Measurements from ENCODE around the gene CAMTA2. TPM values are rescaled to one million over a fixed set of nuclear protein-coding genes. Genes with fewer than 3 reads are reported as not detected.

CAMTA2 gene
- polyA plus RNA-seq, 2 of the 4 experiments (the other 2 are of a cell fraction), result 12.4 to 30.3 TPM

DNA sequence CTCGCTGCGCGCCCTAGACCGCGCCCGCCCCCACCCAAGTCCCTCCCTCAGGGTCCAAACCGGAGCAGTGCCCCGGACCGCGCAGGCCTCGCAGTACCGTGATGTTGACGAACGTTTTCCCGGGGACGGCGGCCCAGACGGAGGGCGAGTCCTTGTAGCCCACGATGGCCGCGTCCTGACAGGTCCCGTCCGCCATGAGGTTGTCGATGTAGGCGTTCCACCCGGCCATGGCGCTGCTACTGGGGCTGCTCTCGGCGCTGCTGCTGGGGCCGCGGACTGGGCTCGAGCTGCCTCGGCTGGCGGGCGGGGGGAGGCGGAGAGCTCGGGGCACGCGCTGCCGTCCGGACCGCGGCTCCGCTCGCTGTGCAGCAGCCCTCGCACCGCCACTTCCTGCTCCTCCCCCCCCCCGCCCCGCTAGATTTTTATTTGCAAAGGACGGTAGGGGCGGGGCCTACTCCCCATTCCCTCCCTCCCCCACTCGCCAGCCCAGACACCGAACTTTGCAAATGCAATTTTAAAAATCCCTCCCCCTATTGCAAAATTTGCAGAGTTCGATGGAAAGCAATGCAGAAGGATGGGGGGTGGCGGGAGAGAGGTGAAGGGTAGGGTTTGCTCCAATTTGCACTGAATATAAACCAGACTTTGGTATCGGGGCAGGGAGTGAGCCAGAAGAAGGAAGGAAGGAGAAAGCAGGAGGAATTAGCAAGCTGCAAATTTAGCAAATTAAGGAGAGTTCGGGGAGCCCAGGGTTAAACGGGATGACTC, 39.1 kb downstream of the CAMTA2 start, which contains the start of gene PFN1:
Gene PFN1, minus strand, starts transcription at position 365 of the 765 bp plus-strand sequence. Its CDS starts 136 bp downstream, at position 229.
- H3K9me3 ChIP-seq, result no peaks in the 10 kb centered on the region
- peaks cover 54% of the 10 kb centered on the region for H3K4me1 ChIP-seq
- FAIRE-seq (no peak), DNase-seq (ENCODE audit: low read depth in 1 of 2, low spot score in 1 of 2) (peak; percentile 90 to 95), ATAC-seq (peak; percentile 28 to 44)
- ChIA-PET POLR2A (interaction anchor here (0.9 to 5.3 kb wide), 8 partner anchors 8 to 238 kb away, joined by 3 to 68 read pairs (median 6); partner anchors contain the start of genes ARRB2, INCA1, KIF1C and RNF167), CTCF (interaction anchor here (0.6 to 1.9 kb wide), 5 partner anchors 16 to 39 kb away, joined by 3 to 7 read pairs (median 3); partner anchors contain the start of genes CAMTA2 and SPAG7)
- H3K4me2 ChIP-seq, result peak within 1 kb of the TSS; percentile 99
- peak within 1 kb of the TSS; percentile 99 for H3K27ac ChIP-seq
- WGBS (ENCODE audit: missing lambda C conversion rate), result under 1% methylated on average over 47 of the region's 59 CpGs
- H3K4me3 ChIP-seq, result peak within 1 kb of the TSS; percentile 98
- TF ChIP-seq RCOR1 (IDR thresholded peaks at IDR 0.05; ENCODE audit: low read depth, low read length), result no peak
- TF ChIP-seq ZNF302 (CRISPR knock-in tag; IDR thresholded peaks at IDR 0.05), result no peak
- TF ChIP-seq, protein P1, sequence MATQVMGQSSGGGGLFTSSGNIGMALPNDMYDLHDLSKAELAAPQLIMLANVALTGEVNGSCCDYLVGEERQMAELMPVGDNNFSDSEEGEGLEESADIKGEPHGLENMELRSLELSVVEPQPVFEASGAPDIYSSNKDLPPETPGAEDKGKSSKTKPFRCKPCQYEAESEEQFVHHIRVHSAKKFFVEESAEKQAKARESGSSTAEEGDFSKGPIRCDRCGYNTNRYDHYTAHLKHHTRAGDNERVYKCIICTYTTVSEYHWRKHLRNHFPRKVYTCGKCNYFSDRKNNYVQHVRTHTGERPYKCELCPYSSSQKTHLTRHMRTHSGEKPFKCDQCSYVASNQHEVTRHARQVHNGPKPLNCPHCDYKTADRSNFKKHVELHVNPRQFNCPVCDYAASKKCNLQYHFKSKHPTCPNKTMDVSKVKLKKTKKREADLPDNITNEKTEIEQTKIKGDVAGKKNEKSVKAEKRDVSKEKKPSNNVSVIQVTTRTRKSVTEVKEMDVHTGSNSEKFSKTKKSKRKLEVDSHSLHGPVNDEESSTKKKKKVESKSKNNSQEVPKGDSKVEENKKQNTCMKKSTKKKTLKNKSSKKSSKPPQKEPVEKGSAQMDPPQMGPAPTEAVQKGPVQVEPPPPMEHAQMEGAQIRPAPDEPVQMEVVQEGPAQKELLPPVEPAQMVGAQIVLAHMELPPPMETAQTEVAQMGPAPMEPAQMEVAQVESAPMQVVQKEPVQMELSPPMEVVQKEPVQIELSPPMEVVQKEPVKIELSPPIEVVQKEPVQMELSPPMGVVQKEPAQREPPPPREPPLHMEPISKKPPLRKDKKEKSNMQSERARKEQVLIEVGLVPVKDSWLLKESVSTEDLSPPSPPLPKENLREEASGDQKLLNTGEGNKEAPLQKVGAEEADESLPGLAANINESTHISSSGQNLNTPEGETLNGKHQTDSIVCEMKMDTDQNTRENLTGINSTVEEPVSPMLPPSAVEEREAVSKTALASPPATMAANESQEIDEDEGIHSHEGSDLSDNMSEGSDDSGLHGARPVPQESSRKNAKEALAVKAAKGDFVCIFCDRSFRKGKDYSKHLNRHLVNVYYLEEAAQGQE (IDR thresholded peaks at IDR 0.05), result no peak
- TF ChIP-seq TFCP2L1 (CRISPR knock-in tag; IDR thresholded peaks at IDR 0.05), result no peak; the same call in 1 of the 2 replicates
- no peak for TF ChIP-seq NPAS2 (CRISPR knock-in tag; IDR thresholded peaks at IDR 0.05; ENCODE audit: borderline replicate concordance)
- TF ChIP-seq CHD4 (IDR thresholded peaks at IDR 0.05; ENCODE audit: borderline replicate concordance), result no peak
- TF ChIP-seq MAFK (IDR thresholded peaks at IDR 0.05; ENCODE audit: partially characterized antibody), result no peak
- no peak for TF ChIP-seq ZSCAN20 (CRISPR knock-in tag; IDR thresholded peaks at IDR 0.05)
- TF ChIP-seq BHLHE40 (IDR thresholded peaks at IDR 0.05; ENCODE audit: low read depth, low read length), result no peak
- no peak for TF ChIP-seq NR3C1 (IDR thresholded peaks at IDR 0.05)
- no peak for TF ChIP-seq SMC3 (IDR thresholded peaks at IDR 0.05)
- TF ChIP-seq ZFP36 (IDR thresholded peaks at IDR 0.05; ENCODE audit: borderline replicate concordance, partially characterized antibody), result no peak
- no peak for TF ChIP-seq TP53 (CRISPR knock-in tag; IDR thresholded peaks at IDR 0.05)
- TF ChIP-seq RARB (CRISPR knock-in tag; IDR thresholded peaks at IDR 0.05), result no peak
- TF ChIP-seq FOXS1 (CRISPR knock-in tag; IDR thresholded peaks at IDR 0.05), result no peak
- TF ChIP-seq, protein P2, sequence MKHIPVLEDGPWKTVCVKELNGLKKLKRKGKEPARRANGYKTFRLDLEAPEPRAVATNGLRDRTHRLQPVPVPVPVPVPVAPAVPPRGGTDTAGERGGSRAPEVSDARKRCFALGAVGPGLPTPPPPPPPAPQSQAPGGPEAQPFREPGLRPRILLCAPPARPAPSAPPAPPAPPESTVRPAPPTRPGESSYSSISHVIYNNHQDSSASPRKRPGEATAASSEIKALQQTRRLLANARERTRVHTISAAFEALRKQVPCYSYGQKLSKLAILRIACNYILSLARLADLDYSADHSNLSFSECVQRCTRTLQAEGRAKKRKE (CRISPR knock-in tag; IDR thresholded peaks at IDR 0.05; ENCODE audit: low read depth), result no peak
- peak; percentile 85 for TF ChIP-seq MYC (IDR thresholded peaks at IDR 0.05; ENCODE audit: borderline replicate concordance, low read length)
- TF ChIP-seq, protein P3, sequence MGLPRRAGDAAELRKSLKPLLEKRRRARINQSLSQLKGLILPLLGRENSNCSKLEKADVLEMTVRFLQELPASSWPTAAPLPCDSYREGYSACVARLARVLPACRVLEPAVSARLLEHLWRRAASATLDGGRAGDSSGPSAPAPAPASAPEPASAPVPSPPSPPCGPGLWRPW (IDR thresholded peaks at IDR 0.05), result peak; percentile 47; the same call in 1 of the 2 replicates
- TF ChIP-seq POLR2AphosphoS2 (conservative IDR thresholded peaks at IDR 0.05; ENCODE audit: low read length), result no peak
- no peak for TF ChIP-seq RAD21 (conservative IDR thresholded peaks at IDR 0.05 in 1 of 2, IDR thresholded peaks at IDR 0.05 in 1 of 2)
- TF ChIP-seq, protein P4, sequence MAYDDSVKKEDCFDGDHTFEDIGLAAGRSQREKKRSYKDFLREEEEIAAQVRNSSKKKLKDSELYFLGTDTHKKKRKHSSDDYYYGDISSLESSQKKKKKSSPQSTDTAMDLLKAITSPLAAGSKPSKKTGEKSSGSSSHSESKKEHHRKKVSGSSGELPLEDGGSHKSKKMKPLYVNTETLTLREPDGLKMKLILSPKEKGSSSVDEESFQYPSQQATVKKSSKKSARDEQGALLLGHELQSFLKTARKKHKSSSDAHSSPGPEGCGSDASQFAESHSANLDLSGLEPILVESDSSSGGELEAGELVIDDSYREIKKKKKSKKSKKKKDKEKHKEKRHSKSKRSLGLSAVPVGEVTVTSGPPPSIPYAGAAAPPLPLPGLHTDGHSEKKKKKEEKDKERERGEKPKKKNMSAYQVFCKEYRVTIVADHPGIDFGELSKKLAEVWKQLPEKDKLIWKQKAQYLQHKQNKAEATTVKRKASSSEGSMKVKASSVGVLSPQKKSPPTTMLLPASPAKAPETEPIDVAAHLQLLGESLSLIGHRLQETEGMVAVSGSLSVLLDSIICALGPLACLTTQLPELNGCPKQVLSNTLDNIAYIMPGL (CRISPR knock-in tag; IDR thresholded peaks at IDR 0.05; ENCODE audit: borderline replicate concordance), result no peak
- TF ChIP-seq PHF8 (IDR thresholded peaks at IDR 0.05; ENCODE audit: borderline replicate concordance, low read depth), result peak; percentile 95
- TF ChIP-seq, protein P5, sequence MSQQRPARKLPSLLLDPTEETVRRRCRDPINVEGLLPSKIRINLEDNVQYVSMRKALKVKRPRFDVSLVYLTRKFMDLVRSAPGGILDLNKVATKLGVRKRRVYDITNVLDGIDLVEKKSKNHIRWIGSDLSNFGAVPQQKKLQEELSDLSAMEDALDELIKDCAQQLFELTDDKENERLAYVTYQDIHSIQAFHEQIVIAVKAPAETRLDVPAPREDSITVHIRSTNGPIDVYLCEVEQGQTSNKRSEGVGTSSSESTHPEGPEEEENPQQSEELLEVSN (IDR thresholded peaks at IDR 0.05; ENCODE audit: borderline replicate concordance, low read depth), result peak; percentile 25; the same call in 1 of the 2 replicates
- TF ChIP-seq HOXA7 (CRISPR knock-in tag; IDR thresholded peaks at IDR 0.05), result no peak
- TF ChIP-seq KDM1A (IDR thresholded peaks at IDR 0.05; ENCODE audit: low read depth), result peak; percentile 45; the same call in 1 of the 2 replicates
- TF ChIP-seq CHD2 (IDR thresholded peaks at IDR 0.05; ENCODE audit: low read length, partially characterized antibody), result peak; percentile 52
- no peak for TF ChIP-seq HDAC2 (IDR thresholded peaks at IDR 0.05)
- no peak for TF ChIP-seq KDM5A (IDR thresholded peaks at IDR 0.05)
- no peak for TF ChIP-seq EP300 (IDR thresholded peaks at IDR 0.05)
- TF ChIP-seq, protein P6, sequence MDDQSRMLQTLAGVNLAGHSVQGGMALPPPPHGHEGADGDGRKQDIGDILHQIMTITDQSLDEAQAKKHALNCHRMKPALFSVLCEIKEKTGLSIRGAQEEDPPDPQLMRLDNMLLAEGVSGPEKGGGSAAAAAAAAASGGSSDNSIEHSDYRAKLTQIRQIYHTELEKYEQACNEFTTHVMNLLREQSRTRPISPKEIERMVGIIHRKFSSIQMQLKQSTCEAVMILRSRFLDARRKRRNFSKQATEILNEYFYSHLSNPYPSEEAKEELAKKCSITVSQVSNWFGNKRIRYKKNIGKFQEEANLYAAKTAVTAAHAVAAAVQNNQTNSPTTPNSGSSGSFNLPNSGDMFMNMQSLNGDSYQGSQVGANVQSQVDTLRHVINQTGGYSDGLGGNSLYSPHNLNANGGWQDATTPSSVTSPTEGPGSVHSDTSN (IDR thresholded peaks at IDR 0.05), result peak; percentile 49; the same call in 1 of the 2 replicates
- TF ChIP-seq RFX5 (IDR thresholded peaks at IDR 0.05), result no peak
- TF ChIP-seq NFE2L2 (conservative IDR thresholded peaks at IDR 0.05; ENCODE audit: low read length), result no peak

Measured in A549 (cell line).